NCI-H524 (cell line): ENCODE measurements around the gene CSTF2T.

Source experiments
- DNase-seq, 2 experiments: peaks; one replicate each; lab custom pipeline; 2025; lab: John Stamatoyannopoulos, UW

CSTF2T gene

GRCh38 chr10:51699475-51700227 lies at the start of gene CSTF2T:
TSS of gene CSTF2T (minus strand) at chr10:51699595. CDS start at chr10:51699549, 46 bp downstream.
- DNase-seq = peak; percentile 62 to 79

- DNase-seq = no peak
Observed at GRCh38 chr10:51748959-51749358, 49.6 kb upstream of the CSTF2T start.

- DNase-seq = no peak
Observed at GRCh38 chr10:51747216-51747615, 47.8 kb upstream of the CSTF2T start.

- DNase-seq = no peak
Observed at GRCh38 chr10:51745397-51745796, 46.0 kb upstream of the CSTF2T start.

- no peak for DNase-seq
Observed at GRCh38 chr10:51744235-51745000, 45.0 kb upstream of the CSTF2T start.

GRCh38 chr10:51743146-51743545 lies 43.8 kb upstream of the CSTF2T start:
- peak; percentile 8 to 62 for DNase-seq

GRCh38 chr10:51733057-51733456 lies 33.7 kb upstream of the CSTF2T start:
- no peak for DNase-seq

GRCh38 chr10:51729822-51730555 lies 30.6 kb upstream of the CSTF2T start:
- DNase-seq = no peak

- DNase-seq = no peak
Observed at GRCh38 chr10:51724038-51724437, 24.6 kb upstream of the CSTF2T start.

- DNase-seq = no peak
Observed at GRCh38 chr10:51718804-51719291, 19.5 kb upstream of the CSTF2T start.

GRCh38 chr10:51716981-51717380 lies 17.6 kb upstream of the CSTF2T start:
- DNase-seq = no peak

- no peak for DNase-seq
Observed at GRCh38 chr10:51711519-51711891, 12.1 kb upstream of the CSTF2T start.

- no peak for DNase-seq
Observed at GRCh38 chr10:51709324-51709972, 10.1 kb upstream of the CSTF2T start.

GRCh38 chr10:51708609-51709008 lies 9.2 kb upstream of the CSTF2T start:
- no peak for DNase-seq

- DNase-seq = no peak
Observed at GRCh38 chr10:51707821-51708424, 8.5 kb upstream of the CSTF2T start.

- no peak for DNase-seq
Observed at GRCh38 chr10:51707392-51707791, 8.0 kb upstream of the CSTF2T start.

GRCh38 chr10:51706225-51706624 lies 6.8 kb upstream of the CSTF2T start:
- DNase-seq = no peak

GRCh38 chr10:51705774-51706173 lies 6.4 kb upstream of the CSTF2T start:
- no peak for DNase-seq

- DNase-seq = peak in 1 of 2 experiments; percentile 0
Observed at GRCh38 chr10:51700228-51700817, 928 bp upstream of the CSTF2T start.

GRCh38 chr10:51699145-51699474 lies 285 bp downstream of the CSTF2T start:
- DNase-seq = no peak

GRCh38 chr10:51698473-51699063 lies 827 bp downstream of the CSTF2T start:
- DNase-seq = no peak
